HG03432 (cell line): Measurements from ENCODE around the gene ZNF710.

ENCODE experiments used
- ATAC-seq: cut with Tn5 transposase; IDR thresholded peaks from one replicate; pipeline ENCODE4 v1.9.1; 2021; ENCODE audit warnings: mild to moderate bottlenecking, moderate library complexity; ENCODE audit not compliant: unreplicated experiment

Gene ZNF710

GRCh38 chr15:90037511-90037860 is 36.4 kb downstream of the ZNF710 start:
- ATAC-seq = no peak

DNA sequence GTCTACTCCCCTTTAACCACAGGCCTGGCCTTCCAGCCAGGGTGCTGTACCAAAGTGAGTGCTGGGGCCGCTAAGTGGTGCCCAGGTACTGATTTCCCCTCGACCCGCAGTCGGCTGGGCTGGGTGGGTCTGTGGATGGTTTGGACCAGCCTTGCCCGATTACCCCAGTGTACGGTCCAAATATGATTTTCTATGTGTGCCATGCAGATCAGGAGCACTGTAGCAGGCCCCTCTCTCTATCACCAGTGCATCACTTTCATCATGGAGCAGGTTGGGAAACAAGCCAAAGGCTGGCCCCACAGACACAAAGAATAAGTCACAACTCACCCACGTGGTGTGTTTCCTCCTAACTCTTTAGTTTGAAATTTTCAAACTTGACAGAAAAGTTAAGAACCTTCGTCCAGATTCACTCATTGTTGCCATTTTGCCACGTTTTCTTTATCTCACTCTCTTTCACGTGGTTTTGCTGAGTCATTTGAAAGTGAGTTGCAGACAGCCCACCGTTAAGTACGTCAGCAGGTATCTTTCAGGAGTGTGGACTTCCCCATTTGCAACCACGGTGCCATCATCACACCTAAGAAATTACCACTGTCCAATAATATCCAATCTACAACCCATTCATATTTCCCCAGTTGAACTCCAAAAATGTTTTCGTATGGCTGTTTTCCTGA is 37.0 kb downstream of the ZNF710 start:
- peak; percentile 66 for ATAC-seq

GRCh38 chr15:90038632-90039095 is 37.5 kb downstream of the ZNF710 start:
- ATAC-seq = no peak

- ATAC-seq = no peak
Measured at GRCh38 chr15:90039996-90040395, 38.9 kb downstream of the ZNF710 start.

DNA sequence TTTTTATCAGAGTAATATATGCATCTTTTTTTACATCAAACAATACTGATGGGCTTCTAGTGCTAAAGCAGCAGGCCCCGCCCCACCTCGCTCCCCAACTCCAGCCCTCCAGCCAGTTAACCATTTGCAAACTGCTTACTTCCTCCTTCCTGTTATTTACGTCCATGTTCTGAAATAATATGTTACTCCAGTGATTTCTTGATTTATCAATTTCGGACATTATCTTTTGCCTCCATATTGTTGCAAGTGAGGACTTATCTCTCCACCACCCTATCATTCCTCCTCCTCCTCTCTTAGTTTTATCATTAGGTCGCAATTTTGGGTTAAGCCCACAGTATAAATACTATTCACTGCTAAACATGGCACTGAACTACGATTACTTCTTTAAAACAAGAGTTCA is 39.5 kb downstream of the ZNF710 start:
- no peak for ATAC-seq

DNA sequence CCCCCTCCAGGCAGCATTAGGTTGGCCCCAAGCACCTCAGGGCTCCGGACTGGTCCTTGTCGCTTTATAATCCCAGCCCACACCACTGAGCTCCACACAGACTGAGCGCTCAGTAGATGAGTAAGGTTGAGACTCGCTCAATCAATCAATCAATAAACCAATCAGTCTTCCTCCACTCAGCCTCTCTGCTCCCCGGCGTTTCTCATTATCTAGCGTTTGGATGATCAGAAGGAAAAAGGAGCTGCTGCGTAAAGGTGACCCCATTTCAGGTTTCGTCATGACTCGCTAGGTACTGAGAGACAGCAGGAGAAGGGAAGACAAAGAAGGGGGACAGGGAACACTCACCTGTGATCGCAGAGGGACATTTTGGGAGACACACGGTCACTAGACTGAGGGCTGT is 41.2 kb downstream of the ZNF710 start:
- ATAC-seq = no peak

- no peak for ATAC-seq
Measured at GRCh38 chr15:90042766-90043529, 41.8 kb downstream of the ZNF710 start.

DNA sequence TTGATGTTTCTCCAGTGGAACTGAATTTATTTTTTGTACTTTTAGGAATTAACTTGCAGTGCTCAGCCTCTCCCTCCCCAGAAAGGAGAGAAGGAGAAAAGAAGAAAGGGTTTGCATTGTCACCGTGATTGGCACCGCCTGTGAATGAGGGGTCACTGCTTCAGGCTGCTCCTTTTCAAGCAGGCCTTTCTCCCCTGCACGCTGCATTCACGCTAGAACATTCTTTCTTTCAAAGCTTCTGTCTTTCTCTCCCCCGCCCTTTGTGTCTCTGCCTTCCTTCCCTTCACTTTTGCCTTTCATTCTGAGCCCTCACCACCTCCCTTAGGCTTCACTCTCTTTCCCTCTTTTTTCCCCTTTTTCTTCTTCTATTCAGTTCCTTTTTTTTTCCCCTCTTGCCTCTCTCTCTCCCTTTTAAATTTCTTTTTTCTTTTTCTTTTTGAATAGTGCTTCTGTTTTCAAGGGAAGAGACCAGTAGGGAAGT is 42.4 kb downstream of the ZNF710 start:
- ATAC-seq = no peak

DNA sequence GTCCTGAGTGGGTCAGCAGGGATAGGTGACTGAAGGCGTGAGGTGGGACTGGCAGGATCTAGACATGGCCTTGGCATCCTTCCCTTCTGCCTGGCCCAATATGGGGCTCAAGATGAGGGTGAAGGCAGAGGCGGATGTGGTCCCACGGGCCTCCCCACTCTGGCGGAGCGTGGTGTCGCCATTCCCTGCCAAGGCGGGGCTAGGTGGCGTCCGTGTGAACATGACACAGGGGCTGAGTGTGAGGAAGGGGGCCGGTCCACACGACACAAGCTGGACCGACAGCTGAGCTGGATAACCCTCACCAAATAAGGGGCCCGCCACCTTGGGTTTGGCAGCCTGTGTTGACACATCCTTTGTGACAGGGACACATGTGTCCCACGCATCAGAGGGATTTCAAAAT is 43.1 kb downstream of the ZNF710 start:
- no peak for ATAC-seq

DNA sequence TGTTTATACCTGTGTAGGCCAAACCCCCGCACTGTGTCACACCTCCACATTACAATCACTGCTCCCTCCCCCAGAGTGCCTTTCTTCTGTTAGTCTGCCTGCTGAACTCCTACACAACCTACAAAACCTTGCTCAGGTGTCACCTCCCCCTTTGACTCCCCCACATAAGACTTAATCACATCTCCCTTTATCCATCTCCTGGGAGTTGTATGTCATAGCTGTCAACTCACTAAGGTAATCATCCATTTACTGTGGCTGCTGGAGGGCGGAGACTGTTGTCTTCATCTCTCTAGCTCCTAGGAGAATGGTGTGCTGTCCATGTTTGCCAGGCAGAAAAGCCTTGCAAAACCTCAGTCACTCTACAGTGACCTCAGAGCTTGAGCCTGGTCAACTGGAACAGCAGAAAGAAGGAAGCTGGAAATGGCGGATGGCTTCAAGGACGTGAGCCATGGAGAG is 43.8 kb downstream of the ZNF710 start:
- ATAC-seq = no peak

- ATAC-seq = no peak
Measured at GRCh38 chr15:90046289-90046688, 45.2 kb downstream of the ZNF710 start.

DNA sequence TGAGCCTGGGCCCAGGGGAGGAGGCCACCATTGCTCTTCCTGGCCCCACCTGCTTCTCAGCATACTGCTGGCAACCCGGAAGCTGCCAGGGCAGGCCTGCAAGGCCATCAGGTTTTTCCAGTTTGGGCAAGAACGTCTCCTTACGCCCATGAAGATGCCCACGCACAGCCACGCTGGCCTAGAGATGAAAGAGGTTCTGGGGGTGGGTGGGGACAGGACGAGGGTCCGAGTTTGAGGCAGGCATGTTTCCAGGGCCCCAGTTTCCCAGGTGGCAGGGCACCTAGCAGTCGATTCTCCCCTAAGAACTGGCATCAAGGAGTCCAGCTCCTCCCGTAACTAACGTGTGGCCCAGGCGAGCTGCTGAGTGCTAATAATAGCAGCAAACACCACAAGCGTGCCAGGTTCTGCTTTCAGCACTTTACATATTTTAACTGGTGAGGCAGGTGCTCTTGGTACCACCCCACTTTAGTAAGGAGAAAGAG is 45.8 kb downstream of the ZNF710 start:
- peak; percentile 49 for ATAC-seq

GRCh38 chr15:90047956-90048575 is 46.9 kb downstream of the ZNF710 start:
- no peak for ATAC-seq

- ATAC-seq = no peak
Measured at GRCh38 chr15:90049030-90049429, 47.9 kb downstream of the ZNF710 start.

DNA sequence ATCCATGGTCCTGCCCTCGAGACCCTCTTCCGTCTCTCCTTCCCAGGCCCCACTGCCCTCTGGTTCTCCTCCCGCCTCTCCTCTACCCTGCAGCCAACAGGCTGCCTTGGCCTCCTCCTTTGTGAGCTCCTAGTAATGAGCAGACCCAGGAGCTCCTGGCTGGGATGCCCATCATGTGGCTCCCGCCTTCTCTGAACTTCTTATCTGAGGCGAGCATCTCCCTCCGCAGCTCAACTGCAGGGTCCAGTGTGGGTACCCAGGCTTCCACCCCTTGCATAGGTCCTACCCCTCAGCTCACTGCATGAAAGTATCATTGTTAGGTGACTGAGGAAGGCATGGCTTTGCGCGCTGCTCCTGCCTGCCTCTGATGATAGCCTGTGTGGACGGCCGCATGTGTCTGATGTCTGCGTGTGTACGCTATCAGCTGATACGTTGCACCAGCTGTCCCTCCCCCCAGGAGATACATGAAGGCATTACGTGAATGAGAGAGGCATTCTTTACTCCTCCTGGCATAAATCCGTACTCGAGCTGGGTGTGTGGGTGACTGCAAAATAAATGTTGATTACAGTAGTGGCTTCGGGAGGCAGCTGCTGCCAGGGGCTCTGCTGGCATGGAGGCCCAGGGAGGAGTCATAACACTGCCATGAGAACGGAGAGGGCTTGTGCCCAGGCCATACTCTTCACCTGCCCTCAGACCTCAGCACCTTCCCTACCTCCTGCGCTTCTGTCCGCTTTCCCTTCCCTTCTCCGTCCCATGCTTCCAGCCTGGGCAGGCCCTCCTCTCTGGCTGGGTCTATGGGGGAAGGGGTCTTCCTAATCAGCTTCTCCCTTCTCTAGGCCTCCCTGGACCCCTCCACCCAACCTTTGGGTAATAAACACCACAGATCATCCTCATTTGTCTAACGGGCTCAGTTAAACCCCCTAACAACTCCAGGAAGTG is 48.8 kb downstream of the ZNF710 start:
- ATAC-seq = no peak

DNA sequence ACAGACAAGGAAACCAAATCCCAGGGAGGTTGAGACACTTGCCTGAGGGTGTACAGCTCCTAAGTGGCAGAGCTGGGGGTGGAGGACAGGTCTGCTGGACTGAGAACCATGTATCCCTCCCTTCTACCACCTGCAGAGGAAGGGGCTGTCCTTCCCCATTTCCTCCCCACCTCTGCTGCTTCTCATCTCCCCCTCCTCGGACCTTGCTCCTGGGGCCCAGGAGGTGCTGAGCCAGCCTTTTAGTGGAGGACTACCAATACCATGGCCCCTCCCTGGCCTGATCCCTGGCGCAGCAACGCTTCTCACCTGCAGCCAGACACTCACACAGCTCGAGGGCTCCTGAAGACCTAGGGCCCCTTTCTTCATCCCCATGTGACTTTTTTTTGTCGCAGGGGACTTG is 50.8 kb downstream of the ZNF710 start:
- ATAC-seq = no peak

- no peak for ATAC-seq
Measured at GRCh38 chr15:90053685-90054466, 52.8 kb downstream of the ZNF710 start.

GRCh38 chr15:90054618-90055097 is 53.5 kb downstream of the ZNF710 start:
- ATAC-seq = no peak

- no peak for ATAC-seq
Measured at GRCh38 chr15:90055182-90055581, 54.1 kb downstream of the ZNF710 start.

DNA sequence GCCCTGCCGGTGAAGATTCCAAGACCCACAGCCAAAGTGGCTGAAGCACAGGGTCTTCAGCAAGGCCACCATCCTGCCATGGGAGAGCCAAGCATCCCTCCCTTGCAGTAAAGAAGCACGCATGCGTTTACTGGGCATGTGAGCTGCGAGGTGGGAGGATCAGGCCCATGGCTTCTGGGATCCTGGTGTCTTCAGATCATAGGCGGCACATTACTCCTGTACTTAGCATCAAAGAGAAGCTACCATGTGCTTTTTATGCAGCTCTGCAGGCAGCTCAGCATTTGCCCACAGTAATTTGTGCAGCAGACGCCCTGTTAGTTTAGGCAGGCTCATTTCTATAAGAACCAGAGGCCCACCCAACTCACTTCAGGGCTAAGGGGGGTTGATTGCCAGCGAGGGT is 55.4 kb downstream of the ZNF710 start:
- ATAC-seq = no peak
